H1 (cell line): ENCODE data around the gene LMX1B. TPM values are rescaled to one million over a fixed set of nuclear protein-coding genes. Genes with fewer than 3 reads are reported as not detected.

Source experiments
- BRCA1 ChIP-seq: IDR thresholded peaks from 2 replicates; pipeline ENCODE4 v1.6.1; 2012; ENCODE audit warnings: low read depth, low read length, improper control_type of control experiment
- CREB1 ChIP-seq: IDR thresholded peaks from 2 replicates; pipeline ENCODE4 v1.6.1; 2012; ENCODE audit warnings: inconsistent platforms
- FOSL1 ChIP-seq: IDR thresholded peaks from 2 replicates; pipeline ENCODE4 v1.6.1; 2011; ENCODE audit warnings: mild to moderate bottlenecking, low read depth, low read length, moderate library complexity; ENCODE audit not compliant: insufficient read depth
- RFX5 ChIP-seq: IDR thresholded peaks from 2 replicates; pipeline ENCODE4 v1.6.1; 2011; ENCODE audit warnings: low read depth, low read length, improper control_type of control experiment, borderline replicate concordance
- SP2 ChIP-seq: IDR thresholded peaks from 2 replicates; pipeline ENCODE4 v1.6.1; 2012; ENCODE audit warnings: mild to moderate bottlenecking, low read length, inconsistent platforms
- TEAD4 ChIP-seq: IDR thresholded peaks from 2 replicates; pipeline ENCODE4 v1.6.1; 2012; ENCODE audit warnings: low read depth, low read length, inconsistent platforms, mixed read lengths
- polyA plus RNA-seq, 7 experiments: library from polyadenylated mRNA; depleted of rRNA in 3 of 7; stranded (reverse) in 5 of 7; unstranded in 2 of 7; fragments of >200 nt in 5 of 7; fragments of 200-250 nt in 2 of 7; gene quantifications; 1 replicate in 5 of 7; 2 replicates in 1 of 7; 4 replicates in 1 of 7; pipeline versions ENCODE4 v1.2.1 to v1.2.3, GENCODE V29; 2011 to 2013; ENCODE audit warnings: missing spikeins in 2 of 7, mixed read lengths in 2 of 7
- total RNA-seq: library from RNA; stranded (reverse); fragmentation: NEBNext Ultra II Directional; extraction: Animal tissue kit (Norgen Biotek cat#: 25700); gene quantifications from 2 replicates; pipeline ENCODE4 v1.2.1, GENCODE V29; 2021
- TF ChIP-seq, protein P1 (sequence below): IDR thresholded peaks from 2 replicates; pipeline ENCODE4 v1.6.1; 2012; ENCODE audit warnings: inconsistent platforms

Gene LMX1B
- total and polyA plus RNA-seq, 2 of the 8 experiments (the other 6 are each of a cell fraction or from before 2014, with no cell fraction given), result 0.09 to 0.37 TPM

DNA sequence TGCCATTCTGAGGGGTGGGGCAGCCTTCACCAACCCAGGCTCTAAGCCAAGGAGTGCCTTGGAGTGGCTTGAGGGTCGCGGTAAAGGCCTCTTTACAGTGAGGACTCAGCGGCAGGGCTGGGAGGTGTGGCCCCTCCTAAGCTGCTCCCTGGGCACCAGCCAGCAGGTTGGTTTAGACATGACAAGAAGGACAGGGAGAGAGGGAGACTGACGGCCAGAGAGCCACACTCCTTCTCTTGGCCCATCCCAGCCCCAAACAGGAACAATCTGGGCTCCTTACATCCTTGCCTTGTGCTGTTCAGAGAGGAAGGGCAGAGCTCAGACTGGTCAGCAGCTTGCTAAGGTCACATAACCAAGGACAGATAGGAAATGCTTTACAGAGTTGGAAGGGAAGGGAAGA lies 94.5 kb downstream of the LMX1B start (continued):
- TF ChIP-seq TEAD4, result no peak
- no peak for TF ChIP-seq BRCA1
- TF ChIP-seq CREB1, result no peak
- TF ChIP-seq FOSL1, result no peak
- TF ChIP-seq, protein P1, sequence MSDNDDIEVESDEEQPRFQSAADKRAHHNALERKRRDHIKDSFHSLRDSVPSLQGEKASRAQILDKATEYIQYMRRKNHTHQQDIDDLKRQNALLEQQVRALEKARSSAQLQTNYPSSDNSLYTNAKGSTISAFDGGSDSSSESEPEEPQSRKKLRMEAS, result no peak
- no peak for TF ChIP-seq RFX5
- TF ChIP-seq SP2, result no peak
- TF ChIP-seq, all 59 proteins: peak for 0
